SU-DHL-6 (cell line): ENCODE data around the gene SYNJ2.

Experiments
- H2AFZ ChIP-seq: fragments of 200-600 bp; sonication (generic); 2 replicates; pipeline ENCODE4 v1.6.1; 2014; ENCODE audit warnings: low read depth, mild to moderate bottlenecking, moderate library complexity, mixed read lengths, antibody characterized with exemption, low read length; ENCODE audit not compliant: severe bottlenecking
- H3F3A ChIP-seq: fragments of 200-600 bp; shearing (Covaris generic); 2 replicates; pipeline ENCODE4 v1.6.0; 2016; ENCODE audit warnings: antibody characterized with exemption, mild to moderate bottlenecking; ENCODE audit not compliant: insufficient read depth
- H3K27ac ChIP-seq: fragments of 200-600 bp; sonication (generic); 2 replicates; pipeline ENCODE4 v1.5.1; 2016; ENCODE audit warnings: low read depth, mild to moderate bottlenecking, low read length, moderate library complexity, mixed read lengths
- H3K27me3 ChIP-seq: fragments of 200-600 bp; sonication (generic), shearing (Covaris generic); 2 replicates; pipeline ENCODE4 v1.6.0; 2014; ENCODE audit warnings: mild to moderate bottlenecking, low read length
- H3K36me3 ChIP-seq: fragments of 200-600 bp; sonication (generic); 2 replicates; pipeline ENCODE4 v1.6.1; 2014; ENCODE audit warnings: mild to moderate bottlenecking, low read length, mixed read lengths
- H3K4me2 ChIP-seq: fragments of 300-600, 200-600 bp; shearing (Covaris generic), sonication (generic); 2 replicates; pipeline ENCODE4 v1.6.0; 2014; ENCODE audit warnings: low read length, low read depth, mild to moderate bottlenecking; ENCODE audit not compliant: poor library complexity, severe bottlenecking
- H3K4me3 ChIP-seq: fragments of 200-600 bp; sonication (generic); 2 replicates; pipeline ENCODE4 v1.5.1; 2014; ENCODE audit warnings: antibody characterized with exemption, low read length, mild to moderate bottlenecking, mixed read lengths; ENCODE audit not compliant: insufficient read depth, poor library complexity, severe bottlenecking
- H3K79me2 ChIP-seq: fragments of 200-600 bp; sonication (generic); 2 replicates; pipeline ENCODE4 v1.6.1; 2014; ENCODE audit warnings: mild to moderate bottlenecking, low read length, moderate library complexity; ENCODE audit not compliant: insufficient read depth
- H3K9ac ChIP-seq: fragments of 200-600 bp; sonication (generic); 2 replicates; pipeline ENCODE4 v1.7.0; 2014; ENCODE audit warnings: mild to moderate bottlenecking, low read length
- H3K9me2 ChIP-seq: fragments of 200-600 bp; sonication (generic); replicated peaks from 2 replicates; pipeline ENCODE4 v1.6.1; 2014; ENCODE audit warnings: low read length; ENCODE audit not compliant: insufficient read depth
- H3K9me3 ChIP-seq: fragments of 200-600 bp; sonication (generic); 2 replicates; pipeline ENCODE4 v1.6.1; 2014; ENCODE audit warnings: low read length, mixed read lengths; ENCODE audit not compliant: insufficient read depth
- H4K20me1 ChIP-seq: fragments of 200-600 bp; sonication (generic); 2 replicates; pipeline ENCODE4 v1.6.1; 2014; ENCODE audit warnings: low read depth, mild to moderate bottlenecking, antibody characterized with exemption, low read length, moderate library complexity, mixed read lengths
- EZH2phosphoT487 ChIP-seq: fragments of 200-600 bp; sonication (generic), shearing (Covaris generic); conservative IDR thresholded peaks from 2 replicates; pipeline ENCODE4 v1.6.1; 2018; ENCODE audit warnings: mild to moderate bottlenecking, antibody characterized with exemption, low read length, moderate library complexity, mixed read lengths
- TF ChIP-seq, protein P1 (sequence below): fragments of 200-600 bp; sonication (generic); IDR thresholded peaks from one replicate; pipeline ENCODE4 v1.5.1; 2017; ENCODE audit warnings: antibody characterized with exemption, mild to moderate bottlenecking, low read length, moderate library complexity; ENCODE audit not compliant: insufficient read depth, poor library complexity, severe bottlenecking

SYNJ2 gene

DNA sequence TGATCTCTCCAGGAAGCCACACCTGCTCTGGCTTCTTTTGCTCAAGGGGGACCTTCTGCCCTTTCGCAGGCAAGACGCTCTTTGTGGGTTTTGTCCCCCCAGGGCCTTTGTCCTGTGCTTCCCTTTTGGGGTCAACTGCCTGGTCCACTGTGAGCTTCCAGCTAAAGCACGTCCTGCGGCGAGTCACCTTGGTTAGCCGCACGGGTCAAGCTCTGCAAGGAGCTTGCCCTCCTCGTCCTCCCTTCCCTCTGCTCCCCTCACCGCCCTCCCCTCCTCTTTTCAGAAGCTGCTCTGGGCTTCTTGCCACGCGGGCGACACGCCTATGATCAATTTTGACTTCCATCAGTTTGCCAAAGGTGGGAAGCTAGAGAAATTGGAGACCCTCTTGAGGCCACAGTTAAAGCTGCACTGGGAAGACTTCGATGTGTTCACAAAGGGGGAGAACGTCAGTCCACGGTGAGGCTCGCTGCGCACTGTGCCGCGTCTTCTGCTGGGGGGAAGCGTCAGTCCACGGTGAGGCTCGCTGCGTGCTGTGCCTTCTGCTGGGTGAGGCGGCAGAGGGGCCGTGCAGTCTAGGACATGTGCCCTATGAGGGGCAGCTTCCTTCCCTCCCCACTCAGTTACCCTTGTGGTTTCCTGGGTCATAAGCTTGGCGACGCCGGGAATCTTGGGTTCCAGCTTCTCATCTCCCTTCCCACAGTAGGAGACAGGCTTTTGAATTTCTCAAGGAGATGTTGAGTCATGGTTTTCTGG, 80.2 kb downstream of the SYNJ2 start:
- Histone ChIP-seq H3K4me2 (no peak overlapping the region), H3K36me3 (no peaks in the 10 kb centered on the region), H4K20me1 (no peaks in the 10 kb centered on the region), H3F3A (no peaks in the 10 kb centered on the region), H2AFZ (no peak overlapping the region), H3K27ac (no peak overlapping the region), H3K9ac (no peak overlapping the region), H3K9me2 (no peaks in the 10 kb centered on the region), H3K27me3 (no peaks in the 10 kb centered on the region), H3K9me3 (no peaks in the 10 kb centered on the region), H3K79me2 (no peaks in the 10 kb centered on the region), H3K4me3 (no peak overlapping the region)
- TF ChIP-seq EZH2phosphoT487, result no peak
- TF ChIP-seq, protein P1, sequence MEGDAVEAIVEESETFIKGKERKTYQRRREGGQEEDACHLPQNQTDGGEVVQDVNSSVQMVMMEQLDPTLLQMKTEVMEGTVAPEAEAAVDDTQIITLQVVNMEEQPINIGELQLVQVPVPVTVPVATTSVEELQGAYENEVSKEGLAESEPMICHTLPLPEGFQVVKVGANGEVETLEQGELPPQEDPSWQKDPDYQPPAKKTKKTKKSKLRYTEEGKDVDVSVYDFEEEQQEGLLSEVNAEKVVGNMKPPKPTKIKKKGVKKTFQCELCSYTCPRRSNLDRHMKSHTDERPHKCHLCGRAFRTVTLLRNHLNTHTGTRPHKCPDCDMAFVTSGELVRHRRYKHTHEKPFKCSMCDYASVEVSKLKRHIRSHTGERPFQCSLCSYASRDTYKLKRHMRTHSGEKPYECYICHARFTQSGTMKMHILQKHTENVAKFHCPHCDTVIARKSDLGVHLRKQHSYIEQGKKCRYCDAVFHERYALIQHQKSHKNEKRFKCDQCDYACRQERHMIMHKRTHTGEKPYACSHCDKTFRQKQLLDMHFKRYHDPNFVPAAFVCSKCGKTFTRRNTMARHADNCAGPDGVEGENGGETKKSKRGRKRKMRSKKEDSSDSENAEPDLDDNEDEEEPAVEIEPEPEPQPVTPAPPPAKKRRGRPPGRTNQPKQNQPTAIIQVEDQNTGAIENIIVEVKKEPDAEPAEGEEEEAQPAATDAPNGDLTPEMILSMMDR, result no peak

DNA sequence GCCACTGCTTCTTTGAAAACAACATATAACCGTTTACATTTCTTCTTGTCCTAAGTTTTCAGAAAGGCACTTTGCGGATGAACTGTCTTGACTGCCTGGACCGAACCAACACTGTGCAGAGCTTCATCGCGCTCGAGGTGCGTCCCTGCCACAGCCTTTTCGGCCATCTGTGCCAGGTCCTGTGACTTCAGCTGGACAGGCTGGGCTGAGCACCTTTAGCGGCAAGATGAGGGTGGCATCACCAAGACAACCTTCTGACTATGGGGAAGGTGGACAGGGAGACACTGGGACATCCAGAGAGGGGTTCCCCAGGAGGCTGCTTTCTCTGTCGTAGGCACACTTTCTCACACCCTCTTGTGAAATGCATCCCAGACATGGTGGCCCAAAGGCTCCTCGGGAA, 82.1 kb downstream of the SYNJ2 start:
- Histone ChIP-seq H3K4me2 (no peak overlapping the region), H3K9ac (no peak overlapping the region), H3K79me2 (no peaks in the 10 kb centered on the region), H2AFZ (no peak overlapping the region), H3K36me3 (no peaks in the 10 kb centered on the region), H4K20me1 (no peaks in the 10 kb centered on the region), H3K9me3 (no peaks in the 10 kb centered on the region), H3K27me3 (no peaks in the 10 kb centered on the region), H3K27ac (no peak overlapping the region), H3K4me3 (no peak overlapping the region), H3F3A (no peaks in the 10 kb centered on the region), H3K9me2 (no peaks in the 10 kb centered on the region)
- TF ChIP-seq, protein P1, result no peak
- no peak for TF ChIP-seq EZH2phosphoT487

DNA sequence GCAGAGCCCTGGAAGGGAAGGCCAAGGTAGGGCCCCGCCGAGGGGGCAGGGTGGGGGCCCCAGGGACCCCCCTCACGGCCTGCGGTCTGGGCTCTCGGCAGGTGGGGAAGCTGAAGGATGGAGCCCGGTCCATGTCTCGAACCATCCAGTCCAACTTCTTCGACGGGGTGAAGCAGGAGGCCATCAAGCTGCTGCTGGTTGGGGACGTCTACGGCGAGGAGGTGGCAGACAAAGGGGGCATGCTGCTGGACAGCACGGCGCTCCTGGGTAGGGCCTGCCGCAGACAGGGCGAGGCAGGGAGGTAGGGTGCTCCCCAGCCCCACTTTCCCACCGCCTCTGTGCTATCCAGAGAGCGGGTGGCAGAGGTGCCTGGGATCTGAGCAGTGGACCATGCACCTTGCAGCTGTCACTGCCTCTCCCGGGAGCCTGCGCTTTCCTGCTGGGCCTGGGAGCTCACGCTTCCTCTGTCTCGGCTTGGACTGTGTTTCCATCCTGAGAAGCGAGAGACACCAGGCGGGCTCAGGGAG, 83.1 kb downstream of the SYNJ2 start:
- no peaks in the 10 kb centered on the region for H3K9me3 ChIP-seq
- no peak overlapping the region for H2AFZ ChIP-seq
- no peak overlapping the region for H3K4me2 ChIP-seq
- H3K9ac ChIP-seq, result no peak overlapping the region
- H3K36me3 ChIP-seq, result no peaks in the 10 kb centered on the region
- H3K4me3 ChIP-seq, result no peak overlapping the region
- no peaks in the 10 kb centered on the region for H3K9me2 ChIP-seq
- H3K79me2 ChIP-seq, result no peaks in the 10 kb centered on the region
- no peaks in the 10 kb centered on the region for H4K20me1 ChIP-seq
- no peaks in the 10 kb centered on the region for H3K27me3 ChIP-seq
- TF ChIP-seq, protein P1, result no peak
- TF ChIP-seq EZH2phosphoT487, result no peak
- no peaks in the 10 kb centered on the region for H3F3A ChIP-seq
- no peak overlapping the region for H3K27ac ChIP-seq
